PFSK-1 (cell line): ENCODE results near the gene DNAJB12.

Experiments used
- FOXP2 ChIP-seq: optimal IDR thresholded peaks from 2 replicates; pipeline ENCODE3; 2011; ENCODE audit warnings: borderline replicate concordance, control low read depth, inconsistent platforms; ENCODE audit not compliant: insufficient read depth; ENCODE audit errors: extremely low read length, extremely low read depth
- POLR2AphosphoS5 ChIP-seq: IDR thresholded peaks from 2 replicates; pipeline ENCODE4 v1.6.1; 2012; ENCODE audit warnings: low read depth, mild to moderate bottlenecking, control low read depth, low read length, moderate library complexity
- SIN3A ChIP-seq: IDR thresholded peaks from 2 replicates; pipeline ENCODE4 v1.6.1; 2012; ENCODE audit warnings: mild to moderate bottlenecking, low read length, moderate library complexity, borderline replicate concordance; ENCODE audit not compliant: insufficient read depth
- TAF1 ChIP-seq: IDR thresholded peaks from 2 replicates; pipeline ENCODE4 v1.6.1; 2012; ENCODE audit warnings: low read length, control low read depth, borderline replicate concordance; ENCODE audit not compliant: insufficient read depth
- TF ChIP-seq, protein P1 (sequence below), 2 experiments: IDR thresholded peaks; 2 replicates each; pipeline versions ENCODE4 v1.6.1 to v1.8.0; 2011 to 2012; ENCODE audit warnings: low read depth in 2 of 2, low read length in 2 of 2, control low read depth in 1 of 2, inconsistent platforms in 1 of 2, mild to moderate bottlenecking in 1 of 2, moderate library complexity in 1 of 2; ENCODE audit not compliant: insufficient read depth in 1 of 2

Gene DNAJB12

DNA sequence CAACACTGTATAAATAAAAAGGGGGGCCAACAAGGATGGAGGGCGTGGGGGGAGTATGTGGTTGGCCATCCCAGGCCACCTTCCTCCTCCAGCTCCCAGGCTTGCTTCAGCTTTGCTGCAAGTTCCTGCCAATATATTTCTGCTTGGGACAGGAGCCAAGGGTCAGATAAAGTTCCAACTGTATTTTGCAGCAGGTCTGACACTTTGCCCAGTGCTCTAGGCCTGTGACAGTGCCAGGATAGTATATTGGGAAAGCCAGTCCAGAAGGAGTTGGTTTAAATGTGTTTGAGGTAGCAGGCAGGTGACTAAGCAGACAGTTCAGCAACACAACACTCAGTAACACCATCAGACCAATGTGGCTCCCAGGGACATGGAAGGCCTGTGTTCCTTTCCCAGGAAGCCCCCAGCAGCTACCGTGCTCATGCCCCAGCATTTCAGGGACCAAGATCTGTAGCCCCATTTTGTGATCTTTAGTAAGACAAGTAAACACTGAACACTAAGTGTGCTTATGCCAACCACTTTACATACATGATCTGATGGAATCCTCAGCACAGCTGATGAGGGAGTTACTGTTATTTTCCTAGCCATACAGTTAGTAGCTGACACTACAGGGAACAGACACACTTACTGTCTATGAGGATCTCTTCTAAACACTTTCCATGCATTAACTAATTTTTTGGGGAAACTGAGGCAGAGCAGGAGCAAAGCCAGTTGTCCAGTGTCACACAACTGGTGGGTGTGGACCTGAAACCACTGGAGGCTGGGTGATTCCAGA lies 38.9 kb downstream of the DNAJB12 start:
- no peak for TF ChIP-seq SIN3A
- TF ChIP-seq POLR2AphosphoS5, result no peak
- TF ChIP-seq FOXP2, result no peak
- TF ChIP-seq TAF1, result no peak
- TF ChIP-seq, protein P1, sequence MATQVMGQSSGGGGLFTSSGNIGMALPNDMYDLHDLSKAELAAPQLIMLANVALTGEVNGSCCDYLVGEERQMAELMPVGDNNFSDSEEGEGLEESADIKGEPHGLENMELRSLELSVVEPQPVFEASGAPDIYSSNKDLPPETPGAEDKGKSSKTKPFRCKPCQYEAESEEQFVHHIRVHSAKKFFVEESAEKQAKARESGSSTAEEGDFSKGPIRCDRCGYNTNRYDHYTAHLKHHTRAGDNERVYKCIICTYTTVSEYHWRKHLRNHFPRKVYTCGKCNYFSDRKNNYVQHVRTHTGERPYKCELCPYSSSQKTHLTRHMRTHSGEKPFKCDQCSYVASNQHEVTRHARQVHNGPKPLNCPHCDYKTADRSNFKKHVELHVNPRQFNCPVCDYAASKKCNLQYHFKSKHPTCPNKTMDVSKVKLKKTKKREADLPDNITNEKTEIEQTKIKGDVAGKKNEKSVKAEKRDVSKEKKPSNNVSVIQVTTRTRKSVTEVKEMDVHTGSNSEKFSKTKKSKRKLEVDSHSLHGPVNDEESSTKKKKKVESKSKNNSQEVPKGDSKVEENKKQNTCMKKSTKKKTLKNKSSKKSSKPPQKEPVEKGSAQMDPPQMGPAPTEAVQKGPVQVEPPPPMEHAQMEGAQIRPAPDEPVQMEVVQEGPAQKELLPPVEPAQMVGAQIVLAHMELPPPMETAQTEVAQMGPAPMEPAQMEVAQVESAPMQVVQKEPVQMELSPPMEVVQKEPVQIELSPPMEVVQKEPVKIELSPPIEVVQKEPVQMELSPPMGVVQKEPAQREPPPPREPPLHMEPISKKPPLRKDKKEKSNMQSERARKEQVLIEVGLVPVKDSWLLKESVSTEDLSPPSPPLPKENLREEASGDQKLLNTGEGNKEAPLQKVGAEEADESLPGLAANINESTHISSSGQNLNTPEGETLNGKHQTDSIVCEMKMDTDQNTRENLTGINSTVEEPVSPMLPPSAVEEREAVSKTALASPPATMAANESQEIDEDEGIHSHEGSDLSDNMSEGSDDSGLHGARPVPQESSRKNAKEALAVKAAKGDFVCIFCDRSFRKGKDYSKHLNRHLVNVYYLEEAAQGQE (IDR thresholded peaks at IDR 0.05; ENCODE audit: insufficient read depth in 1 of 2, low read depth in 2 of 2, low read length in 2 of 2), result no peak

DNA sequence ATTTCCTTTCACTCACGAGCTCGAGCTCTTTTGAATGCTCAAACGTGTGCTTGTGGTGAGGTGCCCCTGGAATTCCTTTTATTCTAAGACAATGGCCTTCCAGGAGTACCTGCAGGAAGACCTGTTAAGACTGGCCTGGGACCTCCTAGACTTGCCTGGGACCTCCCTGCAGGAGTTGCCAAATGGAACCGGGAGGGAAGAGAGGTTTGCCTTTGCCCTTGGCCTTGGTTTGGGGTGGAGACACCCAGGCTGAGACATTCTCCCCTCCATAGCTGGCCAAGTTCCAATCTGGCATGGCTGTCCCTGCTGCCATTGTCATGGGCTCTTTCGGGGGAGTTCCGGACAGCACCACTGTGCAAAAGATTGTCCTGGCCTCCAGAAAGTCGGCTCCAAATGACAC lies 39.7 kb downstream of the DNAJB12 start:
- TF ChIP-seq SIN3A (no peak), TAF1 (no peak), POLR2AphosphoS5 (no peak), FOXP2 (no peak)
- TF ChIP-seq, protein P1 (IDR thresholded peaks at IDR 0.05; ENCODE audit: insufficient read depth in 1 of 2, low read depth in 2 of 2, low read length in 2 of 2), result no peak

DNA sequence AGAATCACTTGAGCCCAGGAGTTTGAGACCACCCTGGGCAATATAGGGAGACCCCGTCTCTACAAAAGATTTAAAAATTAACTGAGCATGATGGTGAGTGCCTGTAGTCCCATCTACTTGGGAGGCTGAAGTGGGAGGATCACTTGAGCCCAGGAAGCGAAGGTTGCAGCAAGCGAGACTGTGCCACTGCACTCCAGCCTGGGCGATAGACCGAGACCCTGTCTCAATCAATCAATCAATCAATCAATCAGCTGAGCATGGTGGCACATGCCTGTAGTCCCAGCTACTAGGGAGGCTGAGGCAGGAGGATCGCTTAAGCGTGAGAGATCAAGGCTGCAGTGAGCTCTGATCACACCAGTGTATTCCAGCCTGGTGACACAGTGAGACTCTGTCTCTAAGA lies 40.5 kb downstream of the DNAJB12 start:
- TF ChIP-seq TAF1 (no peak), SIN3A (no peak), FOXP2 (no peak), POLR2AphosphoS5 (no peak)
- TF ChIP-seq, protein P1 (IDR thresholded peaks at IDR 0.05; ENCODE audit: insufficient read depth in 1 of 2, low read depth in 2 of 2, low read length in 2 of 2), result no peak

DNA sequence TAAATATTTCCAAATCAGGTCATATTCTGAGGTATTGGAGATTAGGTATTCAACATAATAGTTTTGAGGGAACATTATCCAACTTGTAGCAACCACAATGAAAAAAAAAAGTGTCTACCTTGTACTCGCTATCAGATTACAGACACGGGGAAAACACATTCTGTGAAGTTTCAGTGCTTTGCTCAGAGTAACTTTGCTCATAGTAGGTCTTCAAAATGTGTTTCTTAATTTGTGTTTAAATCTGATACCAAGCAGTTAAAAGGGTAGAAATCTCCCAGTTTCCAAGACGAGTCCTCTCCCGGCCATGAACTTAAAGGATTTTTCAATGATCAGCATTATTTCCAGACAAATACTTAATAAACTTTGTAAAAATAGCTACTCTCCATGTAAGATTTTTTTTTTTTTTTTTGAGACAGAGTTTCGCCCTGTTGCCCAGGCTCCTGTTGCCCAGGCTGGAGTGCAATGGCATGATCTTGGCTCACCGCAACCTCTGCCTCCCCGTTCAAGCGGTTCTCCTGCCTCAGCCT lies 41.8 kb downstream of the DNAJB12 start:
- no peak for TF ChIP-seq FOXP2
- no peak for TF ChIP-seq POLR2AphosphoS5
- TF ChIP-seq TAF1, result no peak
- TF ChIP-seq SIN3A, result no peak

DNA sequence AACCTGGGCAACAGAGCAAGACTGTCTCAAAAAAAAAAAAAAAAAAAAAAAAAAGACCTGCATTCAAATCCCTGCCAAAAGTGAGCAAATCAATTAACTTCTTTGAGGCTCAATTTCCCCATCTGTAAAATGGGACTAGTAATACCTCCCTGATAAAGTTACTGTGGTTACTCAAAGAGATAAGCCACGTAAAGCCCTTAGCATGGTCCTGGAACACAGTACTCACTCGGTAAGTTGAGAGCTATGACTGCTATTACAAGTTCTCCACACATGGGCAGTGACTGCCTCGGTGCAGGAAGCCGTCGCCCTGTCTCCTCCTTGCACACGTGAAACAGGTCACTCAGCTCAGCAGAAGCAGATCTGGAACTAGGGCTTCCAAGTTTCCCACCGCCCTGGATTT lies 43.1 kb downstream of the DNAJB12 start:
- no peak for TF ChIP-seq SIN3A
- TF ChIP-seq FOXP2, result no peak
- TF ChIP-seq POLR2AphosphoS5, result no peak
- TF ChIP-seq, protein P1 (IDR thresholded peaks at IDR 0.05; ENCODE audit: insufficient read depth in 1 of 2, low read depth in 2 of 2, low read length in 2 of 2), result no peak
- no peak for TF ChIP-seq TAF1
